GM21381 (cell line): ENCODE data around the gene CXCR4.
"Not testable (repeated sequence)": the region's sequence is repeated elsewhere in the genome, so short reads cannot be mapped to it uniquely, and the experiment has no call there.

Source experiments
- ATAC-seq: cut with Tn5 transposase; IDR thresholded peaks from one replicate; pipeline ENCODE4 v1.9.1; 2021; ENCODE audit warnings: mild to moderate bottlenecking, moderate library complexity; ENCODE audit not compliant: unreplicated experiment

CXCR4 gene

DNA sequence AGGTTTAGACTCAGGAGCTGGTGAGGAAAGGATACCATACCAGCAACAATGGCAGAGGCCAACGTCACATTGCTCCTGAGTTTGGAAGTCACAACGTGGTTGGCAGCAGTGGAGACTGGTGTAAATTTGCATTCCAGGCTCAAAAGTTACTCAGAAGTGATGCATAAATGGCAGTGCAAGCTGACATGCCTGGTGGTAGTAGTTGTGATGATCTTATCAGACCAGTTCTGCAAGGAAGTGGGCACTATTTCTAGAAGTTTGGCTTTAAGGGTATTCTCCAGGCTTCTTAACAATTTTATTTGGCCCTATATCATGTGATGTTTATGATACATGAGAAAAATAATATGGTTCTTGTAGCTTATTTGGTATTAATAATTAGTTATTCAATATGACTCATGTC is 37.8 kb downstream of the CXCR4 start:
- no peak for ATAC-seq

GRCh38 chr2:136077107-136077506 is 40.8 kb downstream of the CXCR4 start:
- no peak for ATAC-seq

DNA sequence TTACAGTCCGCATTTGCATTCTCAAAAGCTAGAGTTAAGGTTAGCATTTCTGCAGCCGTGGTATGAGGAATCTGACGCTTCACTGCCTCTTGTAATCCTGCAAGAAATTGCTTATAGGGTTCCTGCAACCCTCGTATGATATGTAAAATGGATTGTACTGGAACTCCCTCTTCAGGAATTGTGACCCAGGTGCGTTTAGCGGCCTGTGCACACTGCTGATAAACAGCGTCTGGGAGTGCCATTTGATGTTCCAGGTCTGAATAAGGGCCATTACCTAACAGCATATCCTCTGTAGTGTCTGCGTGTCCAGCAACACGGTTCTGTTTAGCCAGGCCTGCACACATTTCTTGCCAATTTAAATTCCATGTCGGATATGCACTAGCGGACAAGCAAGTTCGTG is 42.5 kb downstream of the CXCR4 start:
- ATAC-seq, result no peak

GRCh38 chr2:136072621-136073020 is 45.3 kb downstream of the CXCR4 start:
- no peak for ATAC-seq

DNA sequence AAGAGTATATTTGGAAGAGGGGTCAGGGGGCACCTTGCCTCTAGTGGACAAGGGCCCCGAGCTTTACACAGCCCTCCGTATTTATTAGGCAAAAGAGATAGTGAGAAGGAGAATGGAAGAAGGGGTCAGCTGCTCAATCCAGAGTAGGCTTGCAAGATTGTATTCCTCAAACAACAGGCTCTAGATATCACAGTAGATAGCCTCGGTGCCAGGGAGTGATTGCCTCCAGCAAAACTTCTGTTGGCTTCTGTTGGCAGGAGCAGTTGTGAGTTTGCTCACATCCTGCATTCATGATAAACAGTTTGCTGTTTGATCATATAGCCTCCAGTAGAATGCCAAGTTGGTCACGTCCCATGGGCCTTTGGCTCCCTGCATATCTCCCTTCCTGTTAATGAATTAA is 46.1 kb downstream of the CXCR4 start:
- ATAC-seq, result not testable (repeated sequence)

- ATAC-seq, result no peak
Observed at GRCh38 chr2:136070913-136071312, 47.0 kb downstream of the CXCR4 start.

- ATAC-seq, result no peak
Observed at GRCh38 chr2:136069773-136070172, 48.2 kb downstream of the CXCR4 start.

GRCh38 chr2:136068581-136069227 is 49.2 kb downstream of the CXCR4 start:
- no peak for ATAC-seq

DNA sequence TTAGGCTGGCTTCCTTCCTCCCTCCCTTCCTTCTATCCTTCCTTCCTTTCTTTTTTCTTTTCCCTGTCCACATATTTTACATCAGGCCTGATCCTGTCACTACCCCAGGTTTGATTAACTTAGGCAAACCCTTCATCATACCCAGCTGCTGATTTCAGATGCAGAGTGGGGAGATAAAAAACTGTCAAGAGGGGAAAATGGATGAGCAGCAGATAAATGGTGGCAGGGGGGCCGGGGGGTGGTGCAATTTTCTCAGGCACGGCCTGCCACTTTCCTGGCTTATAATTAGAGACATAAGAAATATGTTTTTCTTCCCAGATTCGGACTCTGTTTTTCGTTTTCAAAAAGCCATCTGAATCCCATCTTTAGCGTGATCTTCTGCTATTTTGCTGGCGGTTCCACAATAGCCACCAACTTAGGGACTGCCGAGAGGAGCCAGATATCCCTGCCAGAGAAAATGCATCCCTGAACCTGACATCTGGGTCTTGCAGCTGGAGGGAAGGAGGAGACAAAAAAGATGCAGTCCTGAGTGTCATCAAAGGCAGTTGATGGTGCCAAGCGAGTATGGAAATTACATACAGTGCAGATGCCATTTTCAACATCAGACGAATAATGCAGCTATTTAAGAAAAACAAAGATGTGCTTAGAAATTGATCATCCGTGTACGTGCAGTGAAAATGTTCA is 49.9 kb downstream of the CXCR4 start:
- no peak for ATAC-seq

GRCh38 chr2:136067459-136067858 is 50.5 kb downstream of the CXCR4 start:
- ATAC-seq, result no peak

DNA sequence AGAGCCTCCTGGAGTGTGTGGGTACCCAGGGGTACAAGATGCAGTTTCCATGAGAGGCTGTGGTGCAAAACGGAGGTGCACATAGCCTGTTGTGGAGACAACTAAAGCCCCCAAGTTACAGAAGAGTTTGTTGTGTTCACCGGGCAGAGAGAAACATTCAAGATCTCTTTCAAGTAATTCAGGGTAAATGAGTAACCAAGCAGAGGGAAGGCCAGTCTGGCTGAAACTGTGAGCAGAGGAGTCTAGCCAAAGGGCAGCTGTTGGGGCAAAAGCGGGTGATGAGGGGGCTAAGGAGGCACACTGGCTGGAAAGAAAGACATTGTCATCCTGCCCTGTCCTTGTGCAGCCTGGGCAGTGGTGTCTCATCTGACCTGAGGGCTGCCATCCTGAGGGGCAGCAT is 52.0 kb downstream of the CXCR4 start:
- peak; percentile 78 for ATAC-seq

DNA sequence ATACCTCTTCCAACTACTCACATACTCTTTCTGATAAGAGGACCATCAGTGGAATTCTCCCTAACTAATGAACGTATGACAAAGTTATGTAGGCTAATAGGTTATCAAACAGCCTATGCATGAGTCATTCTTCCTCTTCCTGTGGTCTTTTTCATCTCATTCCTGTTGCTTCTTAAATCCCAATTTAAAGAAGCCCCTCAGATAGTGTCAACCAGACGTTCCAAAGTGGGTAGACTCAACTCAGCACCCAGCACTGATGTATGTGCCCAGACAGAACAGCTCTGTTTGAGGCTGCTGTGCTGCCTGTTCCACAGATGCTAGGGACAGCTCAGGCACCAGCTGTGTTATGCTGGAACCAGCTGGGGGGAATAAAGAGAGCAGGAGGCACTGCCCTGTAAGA is 52.6 kb downstream of the CXCR4 start:
- ATAC-seq, result peak; percentile 31
